Endometrial microvascular endothelial cells (primary cell): ENCODE measurements around the gene JAK1. TPM values are rescaled to one million over a fixed set of nuclear protein-coding genes. Genes with fewer than 3 reads are reported as not detected.
"Not testable (repeated sequence)": the region's sequence is repeated elsewhere in the genome, so short reads cannot be mapped to it uniquely, and the experiment has no call there.

Experiments used
- in situ Hi-C: cut with HindIII; loops from 2 replicates; pipeline ENCODE4 v1.10.0; 2017; ENCODE audit warnings: low sequenced_read_pairs, low pct_unique_long_range_greater_than_20kb; ENCODE audit errors: inconsistent ontology term
- total RNA-seq: library from RNA; depleted of rRNA; stranded (reverse); fragments of >200 nt; gene quantifications from one replicate; pipeline ENCODE4 v1.2.3, GENCODE V29; 2015; ENCODE audit errors: inconsistent ontology term

JAK1 gene
- 245 TPM for total RNA-seq

DNA sequence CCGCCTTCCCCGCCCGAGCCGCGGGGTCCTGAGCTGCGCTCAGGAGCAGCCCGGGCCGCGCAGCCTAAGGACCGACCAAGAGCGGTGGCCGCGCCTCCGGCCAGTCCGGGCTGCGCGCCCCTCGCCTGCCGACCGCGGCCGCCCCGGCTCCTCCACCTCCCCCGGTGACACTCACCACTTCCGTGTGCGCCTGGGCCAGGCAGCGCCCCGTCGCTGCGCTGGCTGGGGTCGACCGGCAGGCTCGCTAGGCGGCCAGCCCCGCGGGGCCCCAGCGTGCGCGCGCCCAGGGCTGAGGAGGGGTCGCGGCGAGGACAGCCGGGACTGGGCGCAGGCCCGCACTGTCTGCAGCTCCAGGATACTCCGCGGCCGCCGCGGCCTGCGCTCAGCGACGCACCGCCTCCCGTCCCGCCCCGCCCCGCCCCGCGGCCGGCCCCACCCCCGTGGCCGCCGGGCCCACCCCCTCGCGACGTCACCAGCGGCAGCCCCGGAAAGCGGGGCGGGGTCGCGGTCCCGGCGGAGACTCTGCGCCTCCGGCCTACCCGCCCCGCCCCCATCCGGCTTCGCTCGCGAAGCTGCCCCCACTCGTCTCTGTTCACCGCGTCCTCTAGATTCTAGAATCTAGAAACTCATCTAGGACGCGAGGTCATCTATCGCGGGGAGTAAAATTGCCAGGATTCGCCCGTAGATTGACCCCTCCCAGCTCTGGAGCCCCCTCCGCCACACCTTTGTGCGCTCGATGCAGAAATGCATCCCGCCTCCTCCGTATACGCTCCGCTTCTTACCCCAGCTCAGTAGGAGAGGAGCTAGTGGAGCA lies at the start of gene JAK1:
JAK1 (minus strand) TSS at position 392 of the 814 bp plus-strand sequence. CDS start 80,285 bp downstream, outside the sequence.
- in situ Hi-C loops: no loop called here

DNA sequence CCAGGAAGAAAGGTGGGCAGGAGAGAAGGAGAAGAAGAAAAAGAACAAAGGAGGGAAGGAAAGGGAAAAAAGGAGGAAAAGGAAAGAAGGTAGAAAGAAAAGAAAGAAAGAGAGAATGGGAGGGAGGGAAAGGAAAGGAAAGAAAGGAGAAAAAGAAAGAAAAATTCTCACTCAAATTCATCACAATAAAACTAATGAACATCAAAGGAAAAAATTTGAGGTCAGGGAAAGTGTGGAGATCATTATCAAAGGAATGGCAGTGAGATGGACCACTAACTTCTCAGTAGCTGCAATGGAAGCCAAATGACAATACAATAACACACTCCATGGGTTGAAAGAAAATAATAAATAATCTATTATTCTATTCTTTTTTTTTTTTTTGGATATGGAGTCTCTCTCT lies 48.0 kb upstream of the JAK1 start:
- in situ Hi-C loops: no loop called here

DNA sequence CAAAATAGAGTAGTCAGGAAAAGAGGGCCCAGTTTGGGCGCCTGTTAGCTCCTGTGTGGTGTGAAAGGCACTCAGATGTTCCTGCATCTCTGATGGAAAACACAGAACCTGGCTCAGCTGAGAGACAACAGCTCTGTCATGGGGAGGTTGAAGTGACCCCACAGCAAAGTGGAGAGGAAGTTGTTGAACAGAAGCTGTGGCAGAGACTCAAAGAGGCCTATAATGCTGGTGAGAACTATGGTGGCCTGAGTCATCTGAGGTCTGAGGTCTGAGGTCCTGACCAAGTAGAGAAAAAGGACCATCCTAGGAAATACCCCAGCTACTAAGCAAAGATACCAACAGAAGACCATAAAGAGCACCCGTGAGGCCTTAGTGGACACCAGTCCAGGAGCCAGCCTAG lies 45.6 kb upstream of the JAK1 start:
- in situ Hi-C loops: no loop called here

DNA sequence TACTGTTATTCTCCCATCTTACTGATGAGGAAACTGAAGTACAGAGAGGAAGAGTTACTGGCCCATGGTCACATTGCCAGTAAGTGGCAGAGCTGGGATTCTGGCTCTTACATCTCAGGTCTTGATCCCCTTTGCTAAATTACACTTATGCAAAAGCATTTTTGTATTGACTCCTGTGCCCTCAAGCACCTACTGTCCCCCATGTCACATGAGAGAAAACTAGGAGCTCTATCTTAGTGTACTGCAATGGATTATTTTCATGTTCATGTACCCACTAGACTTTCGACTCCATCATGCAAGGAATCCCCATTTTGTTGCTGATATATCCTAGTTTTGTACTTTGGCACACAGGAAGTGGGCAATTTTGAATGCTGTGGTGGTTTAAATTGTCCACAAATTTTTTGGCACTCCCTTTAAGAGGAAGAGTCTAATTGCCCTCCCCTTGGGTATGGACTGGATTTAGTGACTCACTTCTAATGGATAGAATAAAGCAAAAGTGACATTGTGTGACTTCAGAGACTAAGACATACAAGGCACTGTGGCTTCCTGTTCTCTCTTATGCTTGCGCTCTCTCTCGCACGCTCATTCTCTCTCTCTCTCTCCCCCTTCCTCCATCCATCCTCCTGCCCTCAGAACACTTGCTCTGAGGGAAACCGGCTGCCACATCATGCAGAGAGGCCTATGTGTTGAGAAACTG lies 43.5 kb upstream of the JAK1 start:
- in situ Hi-C loops: no loop called here

DNA sequence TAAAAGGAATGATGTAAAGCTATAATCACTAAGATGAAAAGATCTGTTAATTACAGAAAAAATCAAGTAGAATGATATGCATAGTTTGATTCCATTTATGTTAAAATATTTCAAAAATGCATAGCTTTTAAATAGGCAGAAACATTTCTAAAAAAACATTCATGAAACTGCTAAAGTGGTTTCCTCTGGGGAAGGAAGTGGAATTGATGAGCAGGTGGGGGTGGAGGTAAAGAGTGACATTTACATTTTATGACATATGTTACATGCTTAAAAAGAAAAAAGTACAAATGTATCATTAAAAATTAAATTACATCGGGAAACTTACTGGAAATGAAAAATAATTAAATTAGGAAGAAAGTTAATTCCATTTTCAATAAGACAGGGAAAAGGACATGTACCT lies 42.8 kb upstream of the JAK1 start:
- in situ Hi-C loops: no loop called here

DNA sequence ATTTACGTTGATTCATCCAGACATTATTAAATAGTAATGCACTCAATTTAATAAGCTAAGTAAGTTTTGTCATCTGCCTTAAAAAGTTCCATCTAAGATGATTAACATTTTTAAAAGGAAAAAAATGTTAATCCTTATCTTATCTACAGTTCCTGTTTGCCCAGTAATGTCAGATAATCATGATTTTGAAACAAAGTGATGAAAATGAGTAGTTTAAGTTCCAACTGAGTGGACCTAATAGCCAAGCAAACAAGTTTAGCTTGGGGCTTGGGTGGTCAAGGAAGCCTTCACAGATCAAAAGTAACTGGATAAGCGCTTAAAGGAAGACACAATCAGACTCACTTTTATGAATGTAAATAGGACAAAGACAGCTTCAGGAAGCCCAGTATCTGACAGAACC lies 40.5 kb upstream of the JAK1 start:
- in situ Hi-C loops: no loop called here

DNA sequence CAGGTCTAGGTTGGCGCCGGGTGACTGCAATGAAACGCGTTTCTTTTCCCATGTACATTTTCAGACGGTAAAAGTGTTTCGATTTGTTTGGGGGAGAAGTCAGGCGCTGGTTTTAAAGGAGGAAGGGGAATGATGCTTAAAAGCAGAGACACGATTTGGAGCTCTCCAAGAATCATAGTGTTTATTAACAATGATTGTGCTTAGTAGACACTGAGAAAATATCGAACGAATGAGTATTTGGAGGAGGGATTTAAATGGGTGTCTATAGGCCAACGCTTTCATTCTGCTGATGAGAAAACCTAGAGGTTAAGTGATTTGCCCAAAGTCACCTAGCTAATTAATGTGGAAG lies 36.9 kb upstream of the JAK1 start:
- in situ Hi-C loops: no loop called here

DNA sequence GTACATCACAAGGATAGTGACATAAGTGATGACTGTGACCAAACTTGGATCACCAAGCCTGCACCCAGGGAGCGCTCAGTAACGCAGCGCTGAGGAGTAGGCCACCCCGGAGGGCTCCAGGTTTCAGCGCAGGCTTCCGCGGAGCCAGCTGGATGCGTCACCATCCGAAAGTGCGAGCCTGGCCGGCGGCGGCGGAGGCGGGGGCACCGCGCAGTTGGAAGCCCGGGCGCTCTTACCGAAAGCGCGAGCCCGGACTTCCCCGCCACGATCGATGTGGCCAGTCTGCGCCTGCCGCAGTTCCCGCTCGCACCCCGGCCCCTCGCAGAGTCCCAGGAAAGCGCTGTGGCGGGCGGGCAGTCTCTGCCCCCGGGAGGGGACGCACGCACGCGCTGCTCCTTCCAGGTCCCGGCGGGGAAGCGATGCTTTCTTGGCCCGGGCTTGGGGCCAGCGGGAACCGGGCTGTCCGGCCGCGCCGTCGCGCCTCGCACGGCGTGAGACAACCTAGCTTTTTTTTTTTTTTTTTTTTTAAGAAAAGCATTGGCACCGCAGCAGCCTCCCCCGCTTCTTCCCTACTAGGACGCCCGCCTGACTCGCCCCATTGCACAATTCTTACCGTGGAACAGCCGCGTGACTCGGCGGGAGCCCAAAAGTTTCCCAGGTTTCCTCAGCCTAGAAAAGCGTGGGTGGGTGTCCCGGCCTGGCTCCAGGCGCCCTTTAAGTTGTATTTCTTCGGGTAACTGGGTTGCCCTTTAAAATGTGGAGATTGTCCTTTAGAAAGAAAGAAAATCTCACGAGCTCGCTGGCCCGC lies 36.4 kb upstream of the JAK1 start:
- in situ Hi-C loops: no loop called here

DNA sequence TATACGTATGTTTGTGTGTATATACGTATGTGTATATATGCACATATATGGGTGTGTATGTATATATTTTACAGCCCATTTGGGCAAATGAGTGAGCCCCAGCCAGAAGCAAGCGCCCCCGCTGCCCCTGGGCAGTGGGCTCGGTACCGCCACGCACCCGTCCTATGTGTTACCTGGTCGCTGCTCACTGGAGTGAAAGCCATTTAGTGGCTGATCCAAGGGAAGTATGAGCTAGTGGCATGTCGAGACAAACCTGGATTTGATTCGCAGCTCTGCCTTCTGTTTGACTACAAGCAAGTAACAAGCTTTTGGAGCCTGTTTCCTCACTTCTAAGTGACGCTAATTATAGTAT lies 35.8 kb upstream of the JAK1 start:
- in situ Hi-C loops: no loop called here

DNA sequence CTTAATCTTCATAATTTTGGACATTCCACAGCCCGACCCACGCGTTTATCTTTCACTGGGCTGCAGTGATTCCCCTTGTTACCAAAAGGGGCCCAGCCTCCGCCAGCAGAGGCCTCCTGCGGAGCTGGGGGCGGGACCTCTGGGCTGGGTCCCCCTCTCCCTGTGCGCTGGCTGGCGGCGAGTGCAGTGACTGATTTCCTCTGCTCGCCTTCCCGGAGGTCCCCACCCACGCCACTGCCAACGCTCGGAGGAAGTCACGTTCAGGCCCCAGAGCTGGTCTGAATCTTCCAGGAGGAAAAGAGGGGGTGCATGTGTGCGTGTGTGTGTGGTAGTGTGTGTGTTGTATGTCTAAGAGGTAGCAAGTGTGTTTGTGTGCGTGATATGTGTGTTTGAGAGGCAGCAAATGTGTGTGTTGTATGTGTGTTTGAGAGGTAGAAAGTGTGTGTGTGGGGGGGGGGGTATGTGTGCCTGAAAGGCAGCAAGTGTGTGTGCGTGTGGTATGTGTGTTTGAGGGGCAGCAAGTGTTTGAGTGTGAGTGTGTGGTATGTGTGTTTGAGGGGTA lies 35.0 kb upstream of the JAK1 start:
- in situ Hi-C loops: no loop called here

DNA sequence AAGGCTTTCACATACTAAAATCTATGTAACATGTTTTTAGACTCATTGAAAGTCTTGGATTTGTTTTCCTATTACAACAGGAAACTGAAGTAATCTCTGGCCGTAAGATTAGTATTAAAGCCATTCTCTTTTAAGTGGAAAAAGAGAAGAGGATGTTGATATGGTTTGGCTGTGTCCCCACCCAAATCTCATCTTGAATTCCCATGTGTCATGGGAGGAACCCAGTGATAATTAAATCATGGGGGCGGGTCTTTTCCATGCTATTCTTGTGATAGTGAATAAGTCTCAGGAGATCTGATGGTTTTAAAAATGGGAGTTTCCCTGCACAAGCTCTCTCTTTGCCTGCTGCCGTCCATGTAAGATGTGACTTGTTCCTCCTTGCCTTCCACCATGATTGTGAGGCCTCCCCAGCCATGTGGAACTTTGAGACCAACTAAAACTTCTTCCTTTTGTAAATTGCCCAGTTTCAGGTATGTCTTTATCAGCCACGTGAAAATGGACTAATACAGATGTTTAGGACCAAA lies 32.1 kb upstream of the JAK1 start:
- in situ Hi-C loops: not testable (repeated sequence)

DNA sequence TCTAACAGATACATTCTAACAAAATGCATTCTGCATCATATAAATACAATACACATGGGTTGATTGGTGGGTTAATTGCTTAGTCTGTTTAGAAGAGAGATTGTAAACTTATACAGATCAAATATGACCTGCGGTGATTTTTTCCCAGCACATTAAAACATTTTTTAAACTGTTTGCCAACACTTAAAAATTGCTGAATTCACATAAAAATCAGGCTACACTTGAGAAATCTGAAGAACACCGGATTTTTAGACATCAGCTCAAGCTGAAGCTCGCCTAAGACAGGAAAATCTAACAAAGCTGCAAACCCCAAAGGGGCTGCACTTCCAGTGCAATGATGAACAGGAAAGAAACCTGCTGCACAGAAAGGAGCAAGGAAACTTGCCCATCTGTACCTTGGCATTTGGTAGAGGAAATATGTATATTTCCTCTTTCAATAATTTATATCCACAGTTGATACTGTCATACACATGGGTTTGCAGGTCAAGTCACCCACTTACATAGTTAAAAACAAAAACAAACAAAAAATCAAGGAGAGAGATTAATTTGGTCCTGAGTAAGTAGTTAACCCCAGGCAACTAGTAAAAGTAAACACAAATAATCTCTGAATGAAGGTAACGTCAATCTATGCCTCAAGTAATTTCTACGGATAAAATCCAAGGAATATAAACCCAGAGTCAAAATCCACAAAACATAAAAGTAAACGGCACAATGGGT lies 30.4 kb upstream of the JAK1 start:
- in situ Hi-C loops: no loop called here

DNA sequence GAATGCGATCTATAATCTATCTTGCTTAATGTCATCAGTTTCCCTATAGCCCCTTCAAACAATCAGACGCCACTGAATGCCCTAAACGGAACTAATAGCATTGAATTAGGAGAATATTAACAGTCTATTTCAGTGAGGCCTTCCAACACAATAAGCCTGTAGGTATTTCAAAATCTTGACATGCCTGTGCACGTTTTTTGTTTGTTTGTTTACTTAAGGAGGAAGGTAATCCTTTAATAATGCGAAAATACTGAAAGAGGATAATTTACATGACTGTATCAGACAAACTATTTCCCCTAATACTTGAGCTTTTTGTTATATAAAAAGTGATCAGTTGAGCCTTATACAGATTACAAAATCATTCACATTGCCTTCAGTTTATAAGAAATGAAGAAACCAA lies 29.0 kb upstream of the JAK1 start:
- in situ Hi-C loops: no loop called here

DNA sequence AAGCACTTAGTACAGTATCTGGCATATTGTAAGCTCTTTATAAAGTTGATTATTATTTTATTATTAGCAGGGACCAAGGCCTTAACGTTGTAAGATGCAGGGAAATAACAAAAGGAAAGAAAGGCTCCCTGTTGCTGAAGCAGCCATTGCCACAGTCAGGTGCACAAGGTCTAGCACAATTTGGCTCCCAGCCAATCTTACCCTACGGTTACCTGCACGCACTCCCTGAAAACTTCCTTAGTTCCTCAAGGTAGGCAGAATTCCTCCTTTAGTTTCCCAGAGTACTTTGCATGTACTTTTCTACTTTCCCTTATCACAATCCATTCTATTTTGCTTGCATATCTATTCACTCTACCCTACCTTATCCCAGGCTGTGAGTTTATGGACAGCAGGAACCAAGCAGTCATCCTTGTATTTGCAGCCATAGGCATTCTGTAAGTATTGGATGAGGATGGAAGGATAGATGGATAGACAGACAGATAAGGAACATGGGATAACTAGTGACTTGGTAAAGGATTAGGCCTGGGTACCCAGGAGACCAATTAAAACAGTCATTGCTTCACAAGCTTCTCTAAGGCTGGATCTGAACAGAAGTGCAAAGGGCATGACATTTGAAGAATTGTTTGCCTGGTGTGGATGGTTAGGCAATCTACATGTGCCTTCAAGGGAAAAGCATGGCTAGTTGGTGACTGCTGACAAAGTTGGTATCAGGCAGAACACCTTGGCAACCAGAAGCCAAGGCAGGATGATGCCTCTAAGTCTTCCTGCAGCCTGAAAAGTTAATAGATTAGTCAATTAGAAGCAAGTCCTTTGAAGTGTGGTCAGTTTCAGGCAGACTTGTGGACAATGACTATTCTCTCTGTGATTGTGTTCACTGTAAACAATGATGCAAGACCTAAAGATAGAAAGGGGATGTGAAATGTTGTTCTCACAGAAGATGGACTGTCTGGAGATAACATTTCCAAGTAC lies 20.8 kb upstream of the JAK1 start:
- in situ Hi-C loops: no loop called here

DNA sequence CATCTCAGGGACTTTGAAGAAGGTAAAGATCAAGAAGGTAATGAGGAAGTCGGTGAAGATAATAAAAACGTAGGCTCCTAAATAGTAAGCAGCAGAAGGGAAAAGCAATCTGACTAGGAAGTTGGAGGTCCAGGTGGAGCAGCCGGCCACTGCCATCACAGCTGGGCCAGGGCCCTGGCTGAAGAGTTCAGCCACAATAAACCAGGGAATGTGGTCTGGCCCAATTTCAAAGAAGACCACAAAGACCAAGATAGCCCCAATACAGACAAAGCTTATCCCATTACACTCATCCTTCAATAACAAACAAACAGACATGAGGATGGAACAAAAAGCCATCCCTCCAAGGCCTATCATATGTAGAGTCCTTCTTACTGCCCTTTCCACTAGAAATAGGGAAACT lies 18.4 kb upstream of the JAK1 start:
- in situ Hi-C loops: no loop called here

DNA sequence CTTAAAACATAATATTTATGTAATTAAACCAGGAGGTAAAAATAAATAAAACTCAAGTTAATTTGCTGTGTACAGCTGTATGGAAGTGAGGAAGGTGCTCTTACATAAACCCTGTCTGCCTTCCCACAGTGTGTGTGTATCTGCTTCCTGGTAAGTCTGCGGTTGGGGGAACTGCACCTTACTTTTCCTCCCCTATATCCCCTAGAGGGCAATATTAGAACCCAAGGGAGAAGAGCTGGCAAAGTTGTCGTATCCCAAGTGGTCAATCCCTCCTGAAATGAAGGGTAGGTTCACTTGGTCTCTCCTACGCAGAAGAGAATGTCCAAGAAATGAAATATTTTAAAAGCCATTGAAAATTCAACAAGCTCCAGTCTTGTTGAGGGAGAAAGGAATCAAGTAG lies 17.8 kb upstream of the JAK1 start:
- in situ Hi-C loops: no loop called here

DNA sequence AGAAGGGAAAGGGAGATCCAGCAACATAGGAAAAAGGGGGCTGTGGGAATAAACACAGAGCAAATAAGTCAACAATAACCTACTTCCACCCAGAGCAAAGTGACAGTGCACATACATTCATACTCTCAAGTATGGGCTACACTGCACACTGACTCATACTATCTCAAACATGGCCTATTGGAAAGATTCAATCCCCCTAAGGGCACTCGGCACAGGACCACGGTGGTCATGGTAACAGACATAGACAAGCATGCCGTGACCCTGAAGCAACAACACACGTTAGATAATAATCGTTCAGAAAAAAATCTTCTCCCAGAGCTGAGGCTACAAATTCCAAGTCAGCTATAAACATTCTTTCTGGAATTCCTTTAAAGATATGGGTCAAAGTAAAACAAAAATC lies 16.8 kb upstream of the JAK1 start:
- in situ Hi-C loops: no loop called here
